Liver (tissue), 9 donors: ENCODE results near the gene CELF1. TPM values are rescaled to one million over a fixed set of nuclear protein-coding genes. Genes with fewer than 3 reads are reported as not detected.

ENCODE experiments used
- DNase-seq: peaks from one replicate; pipeline ENCODE4 v3.0.0-alpha.2; 2017; ENCODE audit warnings: low spot score
- H3K27ac ChIP-seq, 2 donors: one replicate each; pipeline ENCODE4 v1.7.0; 2013; ENCODE audit warnings: inconsistent platforms in 2 of 2, low read length in 2 of 2, control low read depth in 1 of 2, low read depth in 1 of 2, mild to moderate bottlenecking in 1 of 2
- H3K27me3 ChIP-seq, 4 donors: one replicate each; pipeline versions ENCODE4 v1.6.1 to v1.7.0; 2013; ENCODE audit warnings: low read length in 3 of 4, inconsistent platforms in 1 of 4, mild to moderate bottlenecking in 1 of 4, moderate library complexity in 1 of 4; ENCODE audit not compliant: control insufficient read depth in 4 of 4, insufficient read depth in 4 of 4
- H3K36me3 ChIP-seq, 4 donors: one replicate each; pipeline versions ENCODE4 v1.6.1 to v1.7.0; 2013; ENCODE audit warnings: low read length in 3 of 4, mild to moderate bottlenecking in 3 of 4, low read depth in 1 of 4, moderate library complexity in 1 of 4; ENCODE audit not compliant: control insufficient read depth in 4 of 4, insufficient read depth in 3 of 4
- H3K4me1 ChIP-seq, 4 donors: one replicate each; pipeline versions ENCODE4 v1.6.1 to v1.7.0; 2013; ENCODE audit warnings: low read length in 3 of 4, mild to moderate bottlenecking in 3 of 4, moderate library complexity in 1 of 4; ENCODE audit not compliant: control insufficient read depth in 4 of 4, insufficient read depth in 4 of 4
- H3K4me3 ChIP-seq, 3 donors: one replicate each; pipeline versions ENCODE4 v1.6.1 to v1.7.0; 2013; ENCODE audit warnings: low read length in 3 of 3, control low read depth in 1 of 3, low read depth in 1 of 3, mild to moderate bottlenecking in 1 of 3
- H3K9ac ChIP-seq, 2 donors: one replicate each; pipeline ENCODE4 v1.7.0; 2013; ENCODE audit warnings: low read length in 2 of 2, mild to moderate bottlenecking in 2 of 2, moderate library complexity in 2 of 2, control low read depth in 1 of 2, low read depth in 1 of 2
- H3K9me3 ChIP-seq, 4 donors: one replicate each; pipeline versions ENCODE4 v1.6.1 to v1.7.0; 2013; ENCODE audit warnings: low read length in 3 of 4; ENCODE audit not compliant: control insufficient read depth in 4 of 4
- ATF3 ChIP-seq: IDR thresholded peaks from 2 replicates; pipeline ENCODE4 v1.6.1; 2016; ENCODE audit warnings: antibody characterized with exemption
- CTCF ChIP-seq: fragments of 150-350 bp; IDR thresholded peaks from 2 replicates; pipeline ENCODE4 v1.5.1; 2017; ENCODE audit warnings: improper control_type of control experiment, low read depth, low read length; ENCODE audit not compliant: missing input control
- EGR1 ChIP-seq, 2 donors: IDR thresholded peaks; 2 replicates each; pipeline ENCODE4 v1.6.1; 2016 to 2018; ENCODE audit warnings: antibody characterized with exemption in 2 of 2, low read depth in 2 of 2
- FOXA1 ChIP-seq: IDR thresholded peaks from 2 replicates; pipeline ENCODE4 v1.6.1; 2016; ENCODE audit warnings: antibody characterized with exemption
- GABPA ChIP-seq, 2 donors: IDR thresholded peaks in 1 of 2; conservative IDR thresholded peaks in 1 of 2; 2 replicates each; pipeline ENCODE4 v1.6.1; 2016; ENCODE audit warnings: antibody characterized with exemption in 2 of 2, mild to moderate bottlenecking in 1 of 2, moderate library complexity in 1 of 2
- HNF4A ChIP-seq, 2 donors: conservative IDR thresholded peaks; 2 replicates each; pipeline ENCODE4 v1.6.1; 2016; ENCODE audit warnings: antibody characterized with exemption in 2 of 2, mild to moderate bottlenecking in 2 of 2
- HNF4G ChIP-seq: IDR thresholded peaks from 2 replicates; pipeline ENCODE4 v1.6.1; 2016; ENCODE audit warnings: antibody characterized with exemption
- MAX ChIP-seq: IDR thresholded peaks from 2 replicates; pipeline ENCODE4 v1.6.1; 2016; ENCODE audit warnings: antibody characterized with exemption
- NR2F2 ChIP-seq: IDR thresholded peaks from 2 replicates; pipeline ENCODE4 v1.6.1; 2016; ENCODE audit warnings: antibody characterized with exemption
- RAD21 ChIP-seq, 2 donors: IDR thresholded peaks; 2 replicates each; pipeline ENCODE4 v1.6.1; 2016; ENCODE audit warnings: antibody characterized with exemption in 2 of 2, mild to moderate bottlenecking in 2 of 2
- REST ChIP-seq: IDR thresholded peaks from 2 replicates; pipeline ENCODE4 v1.6.1; 2016; ENCODE audit warnings: antibody characterized with exemption, mild to moderate bottlenecking
- SP1 ChIP-seq: IDR thresholded peaks from 2 replicates; pipeline ENCODE4 v1.6.1; 2018; ENCODE audit warnings: antibody characterized with exemption, mild to moderate bottlenecking
- TAF1 ChIP-seq: conservative IDR thresholded peaks from 2 replicates; pipeline ENCODE4 v1.6.1; 2016; ENCODE audit warnings: antibody characterized with exemption, mild to moderate bottlenecking
- YY1 ChIP-seq: IDR thresholded peaks from 2 replicates; pipeline ENCODE4 v1.6.1; 2016; ENCODE audit warnings: antibody characterized with exemption, mild to moderate bottlenecking
- ZBTB33 ChIP-seq: IDR thresholded peaks from 2 replicates; pipeline ENCODE4 v1.6.1; 2016; ENCODE audit warnings: antibody characterized with exemption
- WGBS: extraction: QIAGEN DNeasy Blood & Tissue Kit; methylation state at CpG from one replicate; pipeline ENCODE4 v1.1.7; 2013; 5-methylcytosine and 5-hydroxymethylcytosine counted together
- polyA plus RNA-seq, 2 donors: library from polyadenylated mRNA; stranded (reverse) in 1 of 2; unstranded in 1 of 2; fragments of 200-250 nt in 1 of 2; fragments of >200 nt in 1 of 2; fragmentation: Nextera tagmentation in 1 of 2; extraction: Ambion mirVana in 1 of 2; gene quantifications; one replicate each; pipeline versions ENCODE4 v1.2.1 to v1.2.3, GENCODE V29; 2013 to 2015
- total RNA-seq, 2 donors: library from RNA; depleted of rRNA; stranded (reverse); fragments of >200 nt; gene quantifications; one replicate each; pipeline ENCODE4 v1.2.3, GENCODE V29; 2014
- donor health status: healthy.
- donor health status: healthy.
- donor health status: healthy.
- donor health status: healthy.
- donor health status: healthy.

Gene CELF1
- total and polyA plus RNA-seq, 4 donors = 23.5 to 139 (median 60.3) TPM

- TF ChIP-seq ATF3 = no peak
- no peak for TF ChIP-seq HNF4G
- TF ChIP-seq RAD21 (IDR thresholded peaks at IDR 0.05) = no peak
- no peak for TF ChIP-seq FOXA1
- TF ChIP-seq SP1 = no peak
- TF ChIP-seq EGR1 (IDR thresholded peaks at IDR 0.05; ENCODE audit: low read depth in 2 of 2) = no peak
Measured at GRCh38 chr11:47541070-47541469, 11.9 kb downstream of the CELF1 start (continued).

GRCh38 chr11:47539681-47540039 lies 13.3 kb downstream of the CELF1 start:
- no peak overlapping the region for H3K27ac ChIP-seq
- H3K36me3 ChIP-seq = no peaks in the 10 kb centered on the region
- peaks cover 6 to 28% (median 18%) of the 10 kb centered on the region in 4 donors for H3K4me1 ChIP-seq
- H3K4me3 ChIP-seq = no peak overlapping the region
- 23% methylated on average over 2 of the region's 2 CpGs for WGBS
- no peak overlapping the region for H3K9ac ChIP-seq
- DNase-seq = no peak
- H3K9me3 ChIP-seq = no peaks in the 10 kb centered on the region
- TF ChIP-seq HNF4A (conservative IDR thresholded peaks at IDR 0.05) (no peak), YY1 (no peak), MAX (no peak), SP1 (no peak), GABPA (IDR thresholded peaks at IDR 0.05 in 1 of 2, conservative IDR thresholded peaks at IDR 0.05 in 1 of 2) (no peak), CTCF (no peak), TAF1 (no peak), REST (no peak), NR2F2 (no peak), FOXA1 (no peak)
- H3K27me3 ChIP-seq = no peaks in the 10 kb centered on the region

GRCh38 chr11:47538741-47539565 lies 14.0 kb downstream of the CELF1 start:
- no peak for DNase-seq

More at GRCh38 chr11:47538741-47539565, 14.0 kb downstream of the CELF1 start:
- H3K4me3 ChIP-seq = no peak overlapping the region
- H3K36me3 ChIP-seq = no peaks in the 10 kb centered on the region
- TF ChIP-seq ATF3 = no peak
- TF ChIP-seq ZBTB33 = no peak
- no peak overlapping the region for H3K9ac ChIP-seq
- H3K27me3 ChIP-seq = no peaks in the 10 kb centered on the region
- H3K4me1 ChIP-seq = peaks cover 5 to 23% (median 18%) of the 10 kb centered on the region in 4 donors
- no peak overlapping the region for H3K27ac ChIP-seq
- 84% methylated on average over 10 of the region's 10 CpGs for WGBS
- H3K9me3 ChIP-seq = no peaks in the 10 kb centered on the region
